Panc1 (cell line): Measurements from ENCODE around the gene CCDC54. TPM values are rescaled to one million over a fixed set of nuclear protein-coding genes. Genes with fewer than 3 reads are reported as not detected.

Source experiments
- ATAC-seq: fragments of 200-7000 bp; cut with Tn5 transposase; 2 replicates; pipeline ENCODE4 v1.9.1; 2020; ENCODE audit warnings: mild to moderate bottlenecking, moderate library complexity
- BruUV-seq: library from RNA; stranded (reverse); fragments of 400-500 nt; replicated peaks from 2 replicates; lab custom pipeline; 2021; lab: Mats Ljungman, UMichigan
- CTCF ChIA-PET: fragments of 300-600 bp; sonication (Branson Sonifier 250); formaldehyde crosslinking; loops from one replicate; lab custom pipeline; 2022; ENCODE audit warnings: antibody characterized with exemption; lab: Charles Lee
- POLR2A ChIA-PET: fragments of 300-600 bp; sonication (Branson Sonifier 250); formaldehyde crosslinking; loops from one replicate; lab custom pipeline; 2022; ENCODE audit warnings: antibody characterized with exemption; lab: Charles Lee
- DNase-seq: peaks from one replicate; pipeline ENCODE4 v3.0.0-alpha.2; 2010; ENCODE audit warnings: low read depth, low spot score
- H3K27ac ChIP-seq: 2 replicates; pipeline ENCODE4 v1.5.1; 2011; ENCODE audit warnings: mild to moderate bottlenecking, low read length, inconsistent platforms
- H3K27me3 ChIP-seq: fragments of 200-500 bp; sonication (Bioruptor generic); 2 replicates; pipeline ENCODE4 v1.6.0; 2014; ENCODE audit warnings: low read length, inconsistent platforms; ENCODE audit not compliant: control insufficient read depth, insufficient read depth
- H3K36me3 ChIP-seq: fragments of 200-500 bp; sonication (Bioruptor generic); 2 replicates; pipeline ENCODE4 v1.5.1; 2014; ENCODE audit warnings: inconsistent platforms, mild to moderate bottlenecking, low read length, moderate library complexity; ENCODE audit not compliant: control insufficient read depth, insufficient read depth
- H3K4me1 ChIP-seq: 2 replicates; pipeline ENCODE4 v1.5.1; 2011; ENCODE audit warnings: inconsistent platforms, mild to moderate bottlenecking, low read length, moderate library complexity; ENCODE audit not compliant: control insufficient read depth, insufficient read depth
- H3K4me3 ChIP-seq, 2 experiments: 2 replicates each; pipeline ENCODE4 v1.5.1; 2011 to 2012; ENCODE audit warnings: low read depth in 2 of 2, low read length in 2 of 2, mild to moderate bottlenecking in 2 of 2, inconsistent platforms in 1 of 2, moderate library complexity in 1 of 2
- H3K9me3 ChIP-seq: fragments of 200-500 bp; sonication (Bioruptor generic); 2 replicates; pipeline ENCODE4 v1.5.1; 2014; ENCODE audit warnings: low read depth, mild to moderate bottlenecking, inconsistent platforms, low read length, moderate library complexity; ENCODE audit not compliant: control insufficient read depth, insufficient read depth
- CTCF ChIP-seq: fragments of 450-650 bp; IDR thresholded peaks from 2 replicates; pipeline ENCODE4 v1.5.1; 2017; ENCODE audit warnings: mild to moderate bottlenecking
- POLR2AphosphoS5 ChIP-seq: IDR thresholded peaks from 2 replicates; pipeline ENCODE4 v1.6.1; 2012; ENCODE audit warnings: mild to moderate bottlenecking, low read depth, low read length, moderate library complexity
- REST ChIP-seq, 2 experiments: IDR thresholded peaks; 2 replicates each; pipeline ENCODE4 v1.6.1; 2011 to 2012; ENCODE audit warnings: low read depth in 2 of 2, control low read depth in 1 of 2, low read length in 1 of 2, mild to moderate bottlenecking in 1 of 2, moderate library complexity in 1 of 2; ENCODE audit not compliant: insufficient read depth in 1 of 2
- SIN3A ChIP-seq: IDR thresholded peaks from 2 replicates; pipeline ENCODE4 v1.6.1; 2012; ENCODE audit warnings: low read depth, mild to moderate bottlenecking, low read length, moderate library complexity, borderline replicate concordance; ENCODE audit not compliant: insufficient read depth
- TCF7L2 ChIP-seq: IDR thresholded peaks from 2 replicates; pipeline ENCODE4 v1.6.1; 2011; ENCODE audit warnings: mild to moderate bottlenecking, low read depth, low read length, inconsistent platforms
- in situ Hi-C: cut with HindIII; loops from 2 replicates; pipeline ENCODE4 v1.10.0; 2016; ENCODE audit warnings: low sequenced_read_pairs, low pct_unique_long_range_greater_than_20kb
- intact Hi-C: fragments of 100-400 bp; cut with micrococcal nuclease; formaldehyde crosslinking; loops from one replicate; pipeline ENCODE4 v1.10.0; 2022; ENCODE audit not compliant: unreplicated experiment
- total RNA-seq: library from RNA; stranded (reverse); gene quantifications from one replicate; pipeline ENCODE4 v1.2.1, GENCODE V29; 2021; ENCODE audit not compliant: unreplicated experiment

CCDC54 gene
- total RNA-seq, 1 experiment from 2014 or later, result not detected

- ATAC-seq, result no peak
- in situ Hi-C loops, result no loop called here
- no peaks in the 10 kb centered on the region for H3K36me3 ChIP-seq
- DNase-seq, result no peak
- H3K27me3 ChIP-seq, result no peaks in the 10 kb centered on the region
- TF ChIP-seq CTCF (no peak), REST (IDR thresholded peaks at IDR 0.05; ENCODE audit: insufficient read depth in 1 of 2, low read depth in 2 of 2, low read length in 1 of 2) (no peak), POLR2AphosphoS5 (no peak), TCF7L2 (no peak), SIN3A (no peak)
- no peak overlapping the region for H3K4me3 ChIP-seq
- no TSS peak for BruUV-seq
- ChIA-PET POLR2A (no interaction called here), CTCF (interaction anchor here (0.5 kb wide), 1 partner anchor 23 kb away, joined by 3 read pairs; no protein-coding TSS in a partner anchor)
- no peak overlapping the region for H3K27ac ChIP-seq
- no peaks in the 10 kb centered on the region for H3K9me3 ChIP-seq
- intact Hi-C loops, result no loop called here
- H3K4me1 ChIP-seq, result no peaks in the 10 kb centered on the region
Measured at GRCh38 chr3:107345822-107346405, 31.3 kb upstream of the CCDC54 start.

DNA sequence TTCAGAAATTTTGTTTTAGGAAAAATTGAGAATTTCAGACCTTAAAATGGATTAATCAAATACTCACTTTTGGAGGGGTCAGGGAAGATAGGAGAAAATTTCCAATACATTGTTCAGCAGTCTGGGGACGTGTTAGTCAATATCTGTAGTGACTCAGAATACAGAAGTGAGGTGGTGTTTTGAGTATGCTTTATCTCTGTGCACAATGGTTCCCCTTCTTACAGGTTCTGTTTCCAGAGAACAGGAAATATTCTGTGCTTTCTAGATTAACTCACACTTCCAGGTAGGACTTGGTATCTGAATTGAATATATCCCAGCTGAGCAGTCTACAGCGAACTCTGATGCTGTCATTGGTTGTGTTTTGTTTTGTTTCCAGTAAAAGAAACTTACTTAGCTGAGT is 30.7 kb upstream of the CCDC54 start:
- H3K27me3 ChIP-seq, result no peaks in the 10 kb centered on the region
- ChIA-PET POLR2A (no interaction called here), CTCF (no interaction called here)
- in situ Hi-C loops (no loop called here), intact Hi-C loops (no loop called here)
- no peak overlapping the region for H3K4me3 ChIP-seq
- TF ChIP-seq POLR2AphosphoS5 (no peak), CTCF (no peak), SIN3A (no peak), TCF7L2 (no peak), REST (IDR thresholded peaks at IDR 0.05; ENCODE audit: insufficient read depth in 1 of 2, low read depth in 2 of 2, low read length in 1 of 2) (no peak)
- BruUV-seq, result no TSS peak
- no peak for DNase-seq
- H3K4me1 ChIP-seq, result no peaks in the 10 kb centered on the region
- H3K36me3 ChIP-seq, result no peaks in the 10 kb centered on the region
- no peaks in the 10 kb centered on the region for H3K9me3 ChIP-seq
- ATAC-seq, result no peak
- H3K27ac ChIP-seq, result no peak overlapping the region
